Measurements from ENCODE around the gene CHID1. TPM values are rescaled to one million over a fixed set of nuclear protein-coding genes. Genes with fewer than 3 reads are reported as not detected.

CHID1 gene
- total RNA-seq, 1 donor from 2014 or later: 83.5 TPM

DNA sequence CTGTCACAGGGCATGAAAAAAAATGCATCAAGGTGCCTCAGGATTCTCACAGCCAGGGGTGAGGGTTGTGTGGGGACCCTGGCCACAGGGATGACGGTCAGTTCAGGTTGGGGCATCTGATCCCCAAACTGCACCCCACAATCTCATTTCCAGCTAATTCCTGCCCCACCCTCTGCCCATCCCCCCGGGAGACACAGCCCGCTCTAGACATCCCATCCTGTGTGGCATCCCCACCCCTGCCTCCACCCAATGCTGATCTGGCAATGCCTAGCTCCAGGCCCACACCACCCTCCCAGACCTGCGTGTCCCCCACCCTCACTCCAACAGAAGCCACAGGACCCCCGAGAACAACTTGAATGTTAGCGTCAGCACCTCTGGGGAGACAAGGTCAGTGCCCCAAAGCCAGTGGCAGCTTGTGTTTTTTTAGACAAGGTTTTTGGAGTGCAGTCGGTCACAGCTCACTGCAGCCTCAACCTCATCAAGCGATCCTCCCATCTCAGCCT lies 42.7 kb downstream of the CHID1 start:
- DNase-seq (ENCODE audit: extremely low read depth, low read depth, low spot score): no peak

DNA sequence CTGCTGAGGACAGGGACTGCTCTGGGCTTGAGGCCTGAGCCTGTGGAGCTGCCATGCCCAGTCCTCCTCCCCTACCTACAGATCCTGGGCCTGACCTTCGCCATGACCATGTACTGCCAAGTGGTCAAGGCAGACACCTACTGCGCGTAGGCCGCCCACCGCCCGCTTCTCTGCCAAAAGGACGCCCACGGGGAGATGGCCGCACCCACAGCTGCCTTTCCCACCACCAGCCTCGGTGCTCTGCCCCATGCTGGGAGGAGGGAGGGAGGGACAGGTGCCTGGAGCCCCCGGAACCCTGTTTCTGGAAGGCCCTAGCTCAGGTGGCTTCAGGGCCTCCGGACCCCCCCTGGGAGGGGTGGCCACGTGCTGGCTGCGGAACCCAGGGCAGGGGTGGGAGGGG lies 44.1 kb downstream of the CHID1 start:
- no peak for DNase-seq (ENCODE audit: extremely low read depth, low read depth, low spot score)

DNA sequence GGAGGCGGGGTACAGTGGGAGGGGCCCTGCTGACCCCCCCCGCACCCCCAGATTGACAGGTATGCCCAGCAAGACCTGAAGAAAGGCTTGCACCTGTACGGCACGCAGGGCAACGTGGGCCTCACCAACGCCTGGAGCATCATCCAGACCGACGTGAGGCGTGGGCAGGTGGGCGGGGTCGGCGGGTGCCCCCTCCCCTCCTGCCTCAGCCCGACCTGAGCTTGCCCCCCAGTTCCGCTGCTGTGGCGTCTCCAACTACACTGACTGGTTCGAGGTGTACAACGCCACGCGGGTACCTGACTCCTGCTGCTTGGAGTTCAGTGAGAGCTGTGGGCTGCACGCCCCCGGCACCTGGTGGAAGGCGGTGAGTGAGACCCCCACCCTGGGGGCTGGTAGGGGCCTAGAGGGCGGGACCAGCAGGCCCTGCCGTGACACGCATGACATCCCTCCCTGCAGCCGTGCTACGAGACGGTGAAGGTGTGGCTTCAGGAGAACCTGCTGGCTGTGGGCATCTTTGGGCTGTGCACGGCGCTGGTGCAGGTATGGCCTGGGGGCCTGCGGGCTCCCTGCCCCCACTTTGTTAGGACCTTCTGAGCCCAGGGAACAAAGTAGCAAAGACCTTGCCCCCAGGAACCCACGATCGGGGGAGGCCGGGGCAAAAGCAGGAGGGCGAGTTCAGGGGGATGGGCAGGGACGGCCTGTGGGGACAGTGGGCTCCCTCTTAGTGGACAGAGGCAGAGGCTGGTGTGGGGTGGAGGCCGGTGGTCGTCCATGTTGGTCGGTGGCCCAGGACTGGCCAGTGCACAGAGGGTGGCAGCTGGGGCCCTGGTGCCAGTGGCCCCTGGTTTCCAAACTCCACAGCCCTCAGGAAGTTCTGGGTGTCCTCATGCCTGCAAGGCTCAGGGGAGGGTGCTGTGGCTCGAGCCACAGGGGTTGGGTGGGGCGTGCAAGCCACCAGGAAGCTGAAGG lies 44.9 kb downstream of the CHID1 start:
- no peak for DNase-seq (ENCODE audit: extremely low read depth, low read depth, low spot score)

DNA sequence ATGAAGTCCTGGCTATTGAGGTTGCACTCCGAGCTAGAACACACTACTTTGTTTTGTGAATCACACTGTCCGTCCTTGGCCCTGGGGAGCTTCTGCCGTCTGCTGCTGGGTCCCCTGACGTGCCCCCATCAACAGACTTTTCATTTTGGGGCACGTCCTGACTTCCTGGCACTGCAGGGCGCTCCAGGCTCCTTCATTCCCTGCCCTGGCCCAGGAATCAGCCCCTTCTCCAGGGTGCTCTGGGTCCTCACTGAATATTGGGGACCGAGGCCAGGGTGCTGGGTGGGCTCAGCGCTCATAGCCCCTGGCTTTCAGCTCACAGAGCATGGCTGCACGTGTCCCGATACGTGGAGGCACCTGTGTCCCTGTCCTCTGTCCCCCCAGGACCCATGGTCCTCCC lies 45.7 kb downstream of the CHID1 start:
- DNase-seq (ENCODE audit: extremely low read depth, low read depth, low spot score): no peak

DNA sequence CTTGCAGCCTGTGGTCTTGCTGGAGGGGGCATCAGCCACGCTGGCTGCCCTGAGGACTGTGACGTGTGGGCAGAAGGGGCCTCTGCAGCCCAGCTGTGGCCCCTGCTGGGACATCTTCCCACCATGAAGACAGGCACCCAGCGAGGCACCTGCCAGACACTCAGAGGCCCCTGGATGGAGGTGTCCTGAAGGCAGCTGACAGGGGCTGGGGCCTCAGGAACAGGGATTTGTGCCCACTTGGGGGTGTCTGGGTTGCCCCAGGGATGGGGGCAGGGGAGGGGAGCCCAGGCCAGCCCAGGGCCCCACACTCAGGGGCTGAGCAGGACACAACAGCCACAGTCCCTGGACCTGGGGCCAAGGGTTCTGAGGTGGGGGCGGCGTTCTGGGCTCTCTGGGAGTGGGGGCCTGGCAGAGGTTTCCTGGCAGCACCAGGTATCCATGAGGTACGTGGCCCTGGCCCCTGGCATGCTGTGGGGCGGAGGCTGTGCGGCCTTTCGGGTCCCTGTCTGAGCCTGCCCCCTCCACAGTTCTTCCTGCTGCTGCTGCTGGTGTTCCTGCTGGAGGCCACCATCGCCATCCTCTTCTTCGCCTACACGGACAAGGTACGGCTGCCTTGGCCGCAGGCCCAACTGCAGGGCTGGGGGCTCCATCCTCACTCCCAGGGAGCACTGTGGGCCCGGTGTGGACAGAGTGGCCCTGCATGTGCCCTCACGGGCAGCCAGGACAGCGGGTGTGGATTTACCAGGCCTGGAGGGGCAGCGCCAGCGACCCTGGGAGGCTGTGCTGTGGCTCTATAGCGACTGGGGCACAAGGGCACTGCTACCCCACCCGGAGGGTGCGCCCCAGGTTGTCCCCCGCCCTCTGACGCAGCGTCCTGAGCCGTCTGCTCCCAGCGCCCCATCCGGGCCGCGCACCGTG lies 46.4 kb downstream of the CHID1 start:
- no peak for DNase-seq (ENCODE audit: extremely low read depth, low read depth, low spot score)

DNA sequence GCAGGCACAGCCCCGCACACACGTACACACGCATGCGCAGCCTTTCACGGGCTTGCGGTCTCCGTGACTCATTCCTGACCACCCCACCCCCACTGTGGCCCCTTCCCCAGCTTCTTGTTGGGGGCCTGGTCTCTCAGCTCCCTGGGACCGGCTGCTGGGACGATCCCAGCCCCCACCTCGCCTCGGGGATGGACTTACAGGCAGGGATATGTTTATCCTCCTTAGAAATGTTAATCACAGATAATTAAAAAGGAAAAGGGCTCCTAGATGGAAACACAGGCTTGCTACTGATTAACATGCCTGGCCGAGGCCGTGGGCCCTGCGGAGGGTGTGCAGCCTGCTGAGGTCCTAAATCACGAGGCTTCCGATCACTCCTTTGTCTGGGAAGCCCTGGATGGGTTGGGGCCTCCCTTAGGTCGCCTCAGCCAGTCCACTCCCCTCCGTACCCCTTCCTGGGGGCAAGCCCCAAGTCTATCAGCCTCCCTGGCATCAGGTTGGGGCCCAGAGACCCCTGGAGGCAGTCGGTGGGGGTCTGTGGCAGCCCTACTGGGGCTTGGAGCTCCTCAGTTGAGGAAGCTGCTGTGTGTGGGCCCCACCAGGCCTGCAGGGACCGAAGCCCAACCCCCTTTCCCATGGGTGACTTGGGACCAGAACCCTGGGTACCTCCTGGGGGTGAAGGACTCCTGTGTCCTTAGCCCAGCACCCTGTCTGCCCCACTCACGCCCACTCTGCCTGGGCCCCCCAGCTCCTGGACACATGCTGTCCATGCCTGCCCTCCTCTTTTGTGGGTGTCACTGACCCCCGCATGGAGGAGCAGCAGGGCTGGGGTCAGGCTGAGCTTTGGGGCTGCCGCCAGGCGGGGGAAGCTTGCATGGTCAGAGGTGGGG lies 47.3 kb downstream of the CHID1 start:
- DNase-seq (ENCODE audit: extremely low read depth, low read depth, low spot score): no peak

DNA sequence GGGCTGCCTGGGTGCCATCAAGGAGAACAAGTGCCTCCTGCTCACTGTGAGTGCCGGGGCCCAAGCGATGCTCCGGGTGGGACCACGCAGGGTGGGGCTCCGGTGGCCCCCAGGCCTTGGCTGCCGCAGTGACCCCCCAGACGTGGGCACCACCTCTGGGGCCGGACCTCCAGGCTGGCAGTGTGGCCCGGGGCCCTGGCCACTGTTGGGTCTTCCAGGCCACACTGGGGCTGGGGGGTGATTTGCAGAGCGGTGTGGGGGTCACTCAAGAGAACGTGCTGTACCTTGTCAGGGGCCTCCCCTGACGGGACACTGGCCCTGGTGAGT lies 48.0 kb downstream of the CHID1 start:
- no peak for DNase-seq (ENCODE audit: extremely low read depth, low read depth, low spot score)

DNA sequence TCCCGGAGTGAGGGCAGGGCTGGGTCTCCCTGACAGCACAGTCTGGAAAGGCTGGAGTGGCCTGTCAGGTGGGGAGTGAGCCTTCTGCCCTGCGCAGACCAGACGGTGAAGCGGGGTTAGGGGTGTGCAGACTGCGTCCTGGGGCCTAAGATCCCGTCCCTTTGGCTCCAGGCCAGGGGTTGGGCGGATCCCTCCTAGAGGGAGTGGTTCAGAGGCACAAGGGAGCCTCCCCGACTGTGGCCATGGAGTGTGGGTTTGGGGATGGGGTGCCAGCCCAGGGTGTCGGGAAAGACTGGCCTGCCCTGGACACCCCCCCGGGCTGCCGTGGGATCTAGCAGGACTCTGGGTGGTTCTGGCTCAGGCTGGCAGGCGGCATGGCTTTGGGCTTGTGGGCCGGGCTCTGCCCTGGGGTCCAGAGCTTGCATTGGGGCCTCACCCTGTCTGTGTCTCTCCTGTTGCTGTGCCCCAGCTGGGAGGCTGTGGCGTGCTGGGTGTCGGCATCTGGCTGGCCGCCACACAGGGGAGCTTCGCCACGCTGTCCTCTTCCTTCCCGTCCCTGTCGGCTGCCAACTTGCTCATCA lies 48.4 kb downstream of the CHID1 start:
- DNase-seq (ENCODE audit: extremely low read depth, low read depth, low spot score): no peak

DNA sequence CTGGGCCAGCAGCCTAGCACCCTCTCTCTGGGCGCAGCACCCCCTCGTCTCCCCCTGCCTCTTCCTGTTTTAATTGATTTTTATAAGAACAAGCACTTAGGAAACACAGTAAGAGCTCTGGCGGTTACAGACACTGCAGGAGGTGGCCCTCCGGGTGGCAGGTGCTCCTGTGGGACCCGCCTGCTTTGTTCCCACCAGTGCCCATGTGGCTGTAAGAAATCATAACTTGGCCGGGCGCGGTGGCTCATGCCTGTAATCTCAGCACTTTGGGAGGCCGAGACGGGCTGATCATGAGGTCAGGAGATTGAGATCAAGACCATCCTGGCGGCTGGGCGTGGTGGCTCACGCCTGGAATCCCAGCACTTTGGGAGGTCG lies 49.5 kb downstream of the CHID1 start:
- DNase-seq (ENCODE audit: extremely low read depth, low read depth, low spot score): no peak

DNA sequence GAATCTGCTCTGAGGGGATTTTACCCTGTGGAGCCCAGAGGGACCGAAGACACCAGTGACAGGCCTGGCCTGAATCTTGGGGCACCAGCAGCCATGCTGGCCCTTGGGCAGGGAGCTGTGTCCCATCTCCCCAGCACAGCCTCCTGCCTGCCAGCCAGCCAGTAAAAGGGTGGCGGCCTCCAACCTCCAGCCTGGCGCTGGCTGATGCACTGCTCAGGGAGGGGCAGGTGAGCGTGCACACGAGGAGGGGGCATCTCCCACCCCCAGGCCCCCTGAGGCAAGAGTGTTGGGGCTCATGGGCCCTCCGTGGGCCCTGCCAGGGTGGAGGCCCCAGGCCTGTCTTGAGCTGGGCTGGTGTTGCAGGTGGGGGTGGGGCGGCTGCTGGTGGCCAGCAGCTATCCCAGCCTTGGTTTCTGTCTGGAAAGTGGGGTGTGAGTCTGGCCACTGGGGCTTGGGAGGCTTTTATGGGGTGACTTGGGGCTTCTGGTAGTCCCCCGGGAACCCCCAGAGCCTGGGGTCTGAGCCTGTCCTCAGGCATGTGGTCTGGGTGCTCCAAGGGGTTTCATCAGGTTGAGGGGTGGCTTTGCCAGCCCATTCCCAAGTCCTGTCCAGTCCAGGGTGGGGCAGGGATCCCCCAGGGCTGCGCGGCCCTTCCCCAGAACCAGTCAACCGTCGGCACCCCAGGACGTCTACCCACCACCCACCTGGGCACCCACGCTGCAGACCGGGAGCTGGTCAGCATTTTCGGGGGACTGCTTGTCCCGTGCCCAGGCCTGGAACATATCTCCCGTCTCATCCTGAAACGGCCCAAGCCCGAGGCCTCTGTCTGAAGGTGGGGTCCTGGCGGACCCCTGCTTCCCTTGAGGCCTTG lies 50.1 kb downstream of the CHID1 start:
- no peak for DNase-seq (ENCODE audit: extremely low read depth, low read depth, low spot score)

DNA sequence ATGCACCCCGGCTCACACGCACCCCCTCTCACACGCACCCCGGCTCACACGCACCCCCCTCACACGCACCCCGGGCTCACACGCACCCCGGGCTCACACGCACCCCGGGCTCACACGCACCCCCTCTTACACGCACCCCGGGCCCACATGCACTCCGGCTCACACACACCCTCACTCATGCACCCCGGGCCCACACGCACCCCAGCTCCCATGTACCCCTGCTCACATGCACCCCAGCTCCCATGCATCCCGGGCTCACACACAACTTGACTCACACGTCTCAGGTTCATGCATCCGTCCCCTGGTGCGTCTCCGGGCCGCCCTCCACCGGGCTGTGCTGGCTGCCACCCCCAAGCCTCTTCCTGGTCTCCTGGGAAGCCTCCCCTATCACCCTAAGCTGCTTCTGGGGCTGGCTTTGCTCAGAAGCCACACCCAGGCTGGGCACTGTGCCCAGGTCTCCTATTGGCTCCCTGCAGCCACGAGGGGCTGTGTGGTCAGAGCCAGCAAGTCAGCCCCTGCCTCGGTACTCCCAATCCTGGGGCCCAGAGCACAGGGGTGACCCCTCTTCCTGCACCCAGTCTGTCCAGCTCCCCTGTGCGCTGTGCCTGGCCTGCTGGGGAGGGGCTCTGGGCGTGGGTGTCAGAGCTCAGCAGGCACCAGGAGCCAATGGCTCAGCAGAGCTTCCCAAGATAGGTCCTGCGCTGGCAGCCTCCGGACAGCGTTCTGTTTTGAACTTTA lies 51.0 kb downstream of the CHID1 start:
- DNase-seq (ENCODE audit: extremely low read depth, low read depth, low spot score): no peak

DNA sequence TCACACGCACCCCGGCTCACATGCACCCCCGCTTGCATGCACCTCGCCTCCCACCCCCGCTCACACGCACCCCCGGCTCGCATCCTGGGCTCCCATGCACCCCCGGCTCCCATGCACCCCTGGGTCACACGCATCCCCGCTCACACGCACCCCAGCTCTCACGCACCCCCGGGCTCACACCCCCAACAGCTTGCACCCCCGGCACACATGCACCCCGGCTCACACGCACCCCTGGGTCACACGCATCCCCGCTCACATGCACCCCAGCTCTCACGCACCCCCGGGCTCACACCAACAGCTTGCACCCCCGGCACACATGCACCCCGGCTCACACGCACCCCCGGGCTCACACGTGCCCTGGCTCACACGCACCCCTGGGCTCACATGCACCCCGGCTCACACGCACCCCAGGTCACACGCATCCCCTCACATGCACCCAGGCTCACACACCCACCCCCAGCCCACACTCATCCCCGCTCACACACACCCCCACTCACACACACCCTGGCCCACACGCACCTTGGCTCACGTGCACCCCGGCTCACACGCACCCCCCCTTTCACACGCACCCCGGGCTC lies 51.8 kb downstream of the CHID1 start:
- no peak for DNase-seq (ENCODE audit: extremely low read depth, low read depth, low spot score)

DNA sequence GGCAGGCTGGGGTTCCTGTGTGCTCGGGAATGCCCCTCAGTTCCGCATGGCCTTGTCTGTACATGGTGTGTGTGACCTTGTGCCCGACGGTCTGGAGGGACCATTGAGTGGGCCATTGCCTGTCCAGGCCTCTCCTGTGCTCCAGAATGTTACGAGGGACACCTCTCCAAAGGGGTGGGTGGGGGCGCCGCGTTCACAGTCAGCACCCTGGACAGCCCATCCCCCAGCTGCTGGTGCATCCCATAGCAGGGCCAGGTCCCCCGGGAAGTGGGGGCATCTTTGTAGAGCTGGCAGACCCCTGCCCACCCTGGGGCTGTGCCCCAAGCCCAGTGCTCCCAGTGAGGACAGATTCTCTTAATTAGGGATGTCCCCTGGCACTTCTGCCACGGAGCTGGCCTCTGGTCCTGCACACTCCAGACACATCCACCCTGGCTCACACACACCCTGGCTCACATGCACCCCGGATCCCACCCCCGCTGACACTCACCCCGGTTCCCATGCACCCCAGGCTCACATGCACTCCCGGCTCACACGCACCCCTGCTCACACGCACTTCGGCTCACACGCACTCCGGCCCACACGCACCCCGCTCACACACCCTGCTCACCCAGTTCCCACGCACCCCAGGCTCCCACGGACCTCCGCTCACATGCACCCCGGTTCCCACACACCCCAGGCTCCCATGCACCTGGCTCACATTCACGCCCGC lies 52.4 kb downstream of the CHID1 start:
- DNase-seq (ENCODE audit: extremely low read depth, low read depth, low spot score): no peak

DNA sequence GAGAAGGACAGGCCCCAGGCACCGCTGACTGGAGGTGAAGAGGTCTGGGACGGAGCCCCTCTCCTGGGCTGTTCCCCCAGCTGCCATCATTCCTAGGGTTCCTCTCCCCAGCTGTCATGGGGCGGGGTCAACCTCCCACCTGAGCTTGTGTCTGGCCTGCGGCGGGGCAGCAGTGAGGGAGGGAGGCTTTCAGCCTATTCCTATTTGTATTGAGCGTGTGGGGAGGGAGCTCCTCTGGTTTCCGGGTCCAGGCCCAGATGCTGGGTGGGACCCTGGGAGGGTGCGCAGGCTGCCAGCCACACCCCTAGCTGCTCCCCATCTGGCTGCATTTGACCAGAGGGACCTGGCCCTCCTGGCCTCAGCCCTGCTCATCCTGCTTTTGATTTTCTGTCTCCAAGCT lies 54.2 kb downstream of the CHID1 start:
- no peak for DNase-seq (ENCODE audit: extremely low read depth, low read depth, low spot score)

DNA sequence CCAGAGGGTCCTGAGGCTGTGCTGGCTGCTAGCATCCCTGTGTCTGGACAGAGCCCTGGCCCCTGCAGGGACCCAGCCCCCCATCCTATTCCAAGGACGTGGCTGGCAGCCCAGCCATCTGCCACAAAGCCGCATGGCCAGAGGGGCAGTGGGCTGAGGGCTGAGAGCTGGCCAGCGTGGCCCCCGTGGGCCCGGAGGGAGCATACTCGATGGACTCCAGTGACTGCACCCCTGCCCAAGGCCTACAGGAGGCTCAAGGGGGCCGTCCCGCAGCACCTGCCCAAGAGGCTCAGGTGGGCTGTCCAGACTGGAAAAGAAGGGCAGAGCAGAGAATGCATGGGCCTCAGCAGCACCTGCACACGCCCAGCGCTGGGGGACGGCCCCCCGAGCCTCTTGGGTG lies 54.8 kb downstream of the CHID1 start:
- no peak for DNase-seq (ENCODE audit: extremely low read depth, low read depth, low spot score)

DNA sequence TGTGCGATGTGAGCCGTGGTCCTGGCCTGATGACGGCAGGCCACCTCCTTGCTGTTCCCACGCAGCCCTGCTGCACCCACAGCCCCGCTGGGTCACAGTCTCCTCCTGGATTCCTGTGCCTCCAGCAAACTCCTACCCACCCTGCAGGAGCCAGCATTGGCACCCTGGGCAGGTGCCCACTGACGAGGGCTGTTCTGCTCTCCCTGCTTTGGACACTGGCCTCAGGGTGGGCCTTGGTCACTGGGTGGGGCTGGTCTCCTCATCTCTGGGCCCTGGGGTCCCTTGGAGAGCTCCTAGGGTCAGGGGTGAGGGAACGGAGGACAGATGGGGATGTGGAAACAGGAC lies 55.3 kb downstream of the CHID1 start:
- DNase-seq (ENCODE audit: extremely low read depth, low read depth, low spot score): no peak

DNA sequence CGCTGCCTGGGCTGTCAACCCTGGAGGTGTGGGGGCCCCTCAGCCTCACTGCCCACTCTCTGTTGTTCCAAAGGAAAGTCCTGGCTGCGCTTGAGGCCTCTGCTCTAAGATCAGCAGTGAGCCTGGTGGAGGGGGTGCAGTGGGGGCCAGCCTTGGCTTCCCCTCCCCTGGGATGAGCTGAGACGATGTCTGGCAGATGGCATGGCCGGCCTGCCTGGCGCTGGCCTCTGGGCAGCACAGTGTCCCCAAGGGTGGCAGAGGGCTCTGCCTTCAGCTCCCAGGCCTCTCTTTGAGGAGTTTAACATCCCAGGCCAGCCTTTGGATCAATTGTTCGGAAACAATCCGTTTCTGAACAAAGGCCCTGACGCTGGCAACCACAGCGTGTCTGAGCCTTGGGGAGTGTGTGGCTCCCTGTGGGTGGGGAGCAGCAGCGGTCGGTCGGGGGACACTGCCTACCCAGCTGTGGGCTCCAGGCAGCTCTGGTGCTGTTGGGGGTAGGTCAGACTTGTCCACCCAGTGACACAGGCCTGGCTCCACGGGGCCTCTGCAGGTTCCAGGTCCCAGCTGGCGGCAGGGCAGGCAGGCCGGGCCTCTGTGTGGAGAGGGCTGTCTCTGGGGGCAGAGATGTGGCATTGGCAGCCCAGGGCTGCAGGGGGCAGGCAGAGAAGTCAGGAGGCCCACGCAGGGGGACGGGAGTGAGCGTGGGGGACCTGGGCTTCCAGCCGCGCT lies 55.8 kb downstream of the CHID1 start:
- no peak for DNase-seq (ENCODE audit: extremely low read depth, low read depth, low spot score)

Data from glomerular endothelial cell (primary cell).